Left colon (tissue), 2 donors: ENCODE data around the gene GFAP. TPM values are rescaled to one million over a fixed set of nuclear protein-coding genes. Genes with fewer than 3 reads are reported as not detected.

ENCODE experiments used
- ATAC-seq: fragments of 200-7000 bp; cut with Tn5 transposase; one replicate; pipeline ENCODE4 v1.9.1; 2020; ENCODE audit warnings: mild to moderate bottlenecking, moderate library complexity
- DNase-seq, 2 donors: peaks; one replicate each; pipeline ENCODE4 v3.0.0-alpha.2; 2020
- intact Hi-C, 2 donors: fragments of 100-400 bp; cut with DNase I in 1 of 2; cut with micrococcal nuclease in 1 of 2; formaldehyde crosslinking; loops; one replicate each; pipeline versions ENCODE4 v1.11.2 to v1.14.0; 2022; cut with DNase I, micrococcal nuclease
- total RNA-seq, 2 donors: library from RNA; stranded (reverse); fragmentation: NEBNext Ultra II Directional; extraction: Animal tissue kit (Norgen Biotek cat#: 25700); gene quantifications; one replicate each; pipeline ENCODE4 v1.2.1, GENCODE V29; 2021
- donor health status: DM: no; HTN: no; CAD: no.
- donor health status: DM: yes; HTN: yes; CAD: no.

The GFAP gene
- total RNA-seq, 2 donors from 2014 or later: 0.11 to 0.37 TPM

DNA sequence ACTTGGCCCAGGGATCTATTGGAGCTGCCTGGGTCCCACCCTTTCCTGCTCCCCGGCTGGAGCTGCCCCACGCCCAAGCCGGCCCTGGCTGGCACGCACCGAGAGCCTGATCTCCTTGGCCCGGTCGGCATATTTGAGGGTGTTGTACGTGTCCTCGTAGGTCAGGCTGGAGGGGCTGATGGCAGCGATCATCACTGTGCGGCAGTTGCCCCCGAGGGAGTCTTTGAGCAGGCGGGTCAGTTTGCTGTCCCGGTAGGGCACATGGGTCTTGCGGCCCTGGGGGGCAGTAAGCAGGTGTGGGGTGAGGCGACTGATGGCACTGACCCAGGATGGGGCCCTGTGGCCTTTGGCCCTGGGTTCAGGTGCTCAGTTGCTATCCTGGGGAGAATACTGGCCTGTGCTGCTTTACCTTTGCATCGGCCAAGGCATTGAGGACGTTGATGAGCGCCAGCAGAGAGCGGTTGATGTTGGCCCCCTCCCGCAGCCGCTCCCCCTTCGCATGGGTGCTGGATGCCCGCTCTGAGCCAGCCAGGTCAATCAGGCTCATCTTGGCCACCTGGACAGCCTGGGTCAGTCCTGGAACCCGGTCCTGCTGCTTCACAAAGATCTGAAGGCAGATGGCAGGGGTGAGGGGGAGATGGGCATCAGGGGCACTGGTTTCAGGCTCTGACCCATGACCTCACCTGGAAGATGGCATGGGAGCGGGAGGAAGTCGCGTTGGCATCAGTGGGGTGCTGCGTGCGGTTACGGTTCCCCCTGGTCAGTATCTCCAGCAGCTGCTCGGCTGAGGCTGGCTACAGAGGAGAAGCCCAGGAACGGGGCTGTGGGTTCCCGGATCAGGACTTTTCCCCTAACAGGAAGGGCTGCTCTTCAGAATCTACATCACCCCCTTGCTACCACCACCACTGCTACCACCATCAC lies 18.8 kb upstream of the GFAP start:
- peak in 1 of 2 donors; percentile 18 for DNase-seq
- ATAC-seq: no peak
- intact Hi-C loops: loop anchor here in 1 of 2 donors (10.0 kb wide), 1 partner anchor 61 kb away; no protein-coding TSS in a partner anchor

DNA sequence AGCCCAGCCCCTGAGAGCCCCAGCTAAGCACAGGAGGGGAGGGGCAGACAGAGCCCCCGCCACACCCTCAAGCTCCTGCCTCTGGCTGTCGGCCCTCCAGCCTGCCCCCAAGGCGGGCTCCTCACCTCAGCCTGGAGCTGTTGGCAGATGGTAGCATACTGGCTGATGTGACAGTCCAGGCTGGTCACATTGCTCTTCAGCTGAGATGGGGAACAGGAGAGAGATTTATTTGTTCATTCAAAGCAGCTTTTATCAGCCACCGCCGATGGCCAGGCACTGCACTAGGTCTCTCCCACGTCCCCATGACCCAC lies 17.4 kb upstream of the GFAP start:
- no peak for ATAC-seq
- DNase-seq: peak in 1 of 2 donors; percentile 8
- intact Hi-C loops: loop anchor here in 1 of 2 donors (10.0 kb wide), 1 partner anchor 62 kb away; no protein-coding TSS in a partner anchor

DNA sequence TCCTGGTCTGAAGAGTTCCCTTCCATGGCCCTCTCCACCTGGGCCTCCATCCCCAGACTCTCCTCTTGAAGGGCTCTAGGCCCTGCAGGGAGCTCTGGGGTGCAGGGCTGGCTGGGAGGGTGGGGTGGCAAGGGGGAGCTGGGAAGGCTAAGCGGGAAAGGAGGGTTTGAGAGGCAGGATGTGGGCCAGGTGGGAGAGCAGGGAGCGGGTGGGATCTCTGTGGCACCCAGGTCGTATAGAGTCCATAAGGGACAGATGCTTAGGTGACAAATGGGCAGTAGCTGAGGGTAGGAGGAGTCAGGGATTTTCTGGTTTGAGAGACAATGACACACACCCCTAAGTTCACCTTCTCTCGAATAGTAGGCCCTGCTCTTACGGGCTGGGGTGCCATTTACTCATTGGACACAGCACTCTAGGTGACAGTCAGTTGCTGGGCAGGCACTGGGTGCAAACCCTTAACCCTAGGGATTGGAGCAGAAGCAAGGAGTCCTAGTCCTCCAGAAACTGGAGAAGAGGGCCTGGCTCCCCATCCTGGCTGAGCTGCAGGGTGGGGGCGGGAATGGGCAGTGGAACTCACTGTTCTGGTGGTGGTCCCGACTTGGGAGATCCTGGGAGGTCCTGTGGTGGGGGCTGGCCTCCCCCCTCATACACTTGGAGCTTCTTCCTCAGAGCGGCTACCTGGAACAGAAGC lies 16.9 kb upstream of the GFAP start:
- intact Hi-C loops: loop anchor here in 1 of 2 donors (10.0 kb wide), 1 partner anchor 63 kb away; no protein-coding TSS in a partner anchor
- DNase-seq (peak in 1 of 2 donors; percentile 12), ATAC-seq (no peak)

- intact Hi-C loops: loop anchor here in 1 of 2 donors (10.0 kb wide), 1 partner anchor 63 kb away; no protein-coding TSS in a partner anchor
- DNase-seq (peak in 1 of 2 donors; percentile 15), ATAC-seq (no peak)
These were observed 16.1 kb upstream of the GFAP start for GRCh38 chr17:44931376-44931775.

DNA sequence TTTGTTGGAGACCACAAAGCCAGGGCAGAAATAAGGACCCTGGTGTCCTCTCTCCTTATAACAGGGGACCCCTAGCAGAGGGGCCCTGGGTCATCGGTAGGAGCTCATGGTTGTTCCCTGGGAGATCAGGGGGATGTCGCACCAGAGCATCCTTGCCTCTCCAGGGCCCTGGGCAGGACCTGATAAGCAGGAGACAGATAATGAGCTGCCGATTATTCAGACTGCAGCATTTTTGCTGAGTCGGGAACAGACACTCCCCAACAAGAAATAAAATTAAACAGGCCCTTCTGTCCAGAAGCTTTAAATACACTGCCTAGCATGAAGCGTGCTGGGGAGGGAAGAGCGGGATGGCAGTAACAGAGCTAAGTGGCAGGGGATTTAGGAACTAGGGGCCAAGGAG lies 15.4 kb upstream of the GFAP start:
- no peak for DNase-seq
- intact Hi-C loops: loop anchor here in 1 of 2 donors (10.0 kb wide), 1 partner anchor 64 kb away; no protein-coding TSS in a partner anchor

DNA sequence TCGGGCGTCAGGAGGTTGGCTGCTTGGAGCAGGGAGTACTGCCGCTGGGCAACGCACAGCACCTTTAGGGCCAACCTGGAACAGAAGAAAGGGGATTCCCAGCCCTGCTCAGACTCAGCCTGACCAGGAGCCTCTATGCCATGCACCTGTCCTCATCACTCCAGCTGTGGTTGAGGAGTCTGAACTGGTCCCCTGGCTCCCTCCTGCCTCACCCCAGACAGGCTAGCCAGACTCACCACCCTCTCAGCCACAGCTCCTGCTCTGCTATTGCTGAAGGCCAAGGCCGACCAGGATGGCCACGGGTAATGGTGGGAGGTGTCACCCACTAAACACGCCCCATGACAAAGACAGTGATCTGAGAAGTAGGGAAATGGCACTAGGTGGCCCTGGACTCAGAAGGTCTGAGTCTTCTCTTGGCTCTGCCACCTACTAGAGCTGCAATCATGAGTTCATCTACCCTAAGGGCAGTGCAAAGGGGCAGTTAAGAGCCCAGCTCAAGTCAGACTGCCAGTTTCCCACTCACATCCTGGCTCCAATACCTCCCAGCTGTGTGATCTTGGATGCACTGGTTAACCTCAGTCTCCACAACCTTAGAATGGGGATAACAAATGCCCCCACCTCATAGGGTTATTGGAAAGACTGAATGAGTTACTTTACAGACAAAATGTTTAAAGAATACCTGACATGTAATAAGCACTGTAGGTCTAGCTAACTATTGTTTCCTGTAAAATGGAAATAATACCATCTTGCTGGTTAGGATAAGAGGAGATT lies 13.8 kb upstream of the GFAP start:
- peak in 1 of 2 donors; percentile 12 for DNase-seq
- no peak for ATAC-seq
- intact Hi-C loops: loop anchor here in 1 of 2 donors (10.0 kb wide), 1 partner anchor 86 kb away; no protein-coding TSS in a partner anchor

More for the DNA sequence above, 15.4 kb upstream of the GFAP start:
- ATAC-seq: no peak

GRCh38 chr17:44928136-44928535 lies 12.8 kb upstream of the GFAP start:
- intact Hi-C loops: loop anchor here in 1 of 2 donors (10.0 kb wide), 1 partner anchor 87 kb away; no protein-coding TSS in a partner anchor
- no peak for ATAC-seq
- peak in 1 of 2 donors; percentile 12 for DNase-seq

DNA sequence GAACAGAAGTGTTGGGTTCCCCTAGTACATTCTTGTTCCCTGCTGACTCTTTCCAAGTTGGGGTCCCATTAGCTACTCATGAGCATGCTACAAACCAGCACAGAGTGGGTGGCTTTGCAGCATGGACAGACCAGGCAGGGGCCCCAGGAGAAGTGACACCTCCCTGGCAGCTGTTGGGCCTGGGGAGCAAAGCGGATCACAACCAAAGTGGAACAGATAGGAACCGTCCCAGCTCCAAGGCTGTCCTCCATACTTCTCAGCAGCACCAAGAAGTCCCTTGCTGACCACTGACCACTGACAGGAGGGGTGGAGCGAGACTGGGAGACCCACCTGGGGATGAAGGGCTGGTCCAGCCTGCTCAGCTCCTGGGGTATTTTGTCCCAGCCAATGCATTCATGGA lies 12.4 kb upstream of the GFAP start:
- DNase-seq (no peak), ATAC-seq (no peak)
- intact Hi-C loops: loop anchor here in 1 of 2 donors (10.0 kb wide), 1 partner anchor 87 kb away; no protein-coding TSS in a partner anchor

GRCh38 chr17:44926821-44927525 lies 11.7 kb upstream of the GFAP start:
- ATAC-seq (no peak), DNase-seq (peak in 1 of 2 donors; percentile 11)
- intact Hi-C loops: loop anchor here in 1 of 2 donors (10.0 kb wide), 1 partner anchor 88 kb away; no protein-coding TSS in a partner anchor

GRCh38 chr17:44925731-44926697 lies 10.7 kb upstream of the GFAP start:
- intact Hi-C loops: loop anchor here in 1 of 2 donors (10.0 kb wide), 1 partner anchor 89 kb away; no protein-coding TSS in a partner anchor
- DNase-seq (peak in 1 of 2 donors; percentile 15), ATAC-seq (no peak)

DNA sequence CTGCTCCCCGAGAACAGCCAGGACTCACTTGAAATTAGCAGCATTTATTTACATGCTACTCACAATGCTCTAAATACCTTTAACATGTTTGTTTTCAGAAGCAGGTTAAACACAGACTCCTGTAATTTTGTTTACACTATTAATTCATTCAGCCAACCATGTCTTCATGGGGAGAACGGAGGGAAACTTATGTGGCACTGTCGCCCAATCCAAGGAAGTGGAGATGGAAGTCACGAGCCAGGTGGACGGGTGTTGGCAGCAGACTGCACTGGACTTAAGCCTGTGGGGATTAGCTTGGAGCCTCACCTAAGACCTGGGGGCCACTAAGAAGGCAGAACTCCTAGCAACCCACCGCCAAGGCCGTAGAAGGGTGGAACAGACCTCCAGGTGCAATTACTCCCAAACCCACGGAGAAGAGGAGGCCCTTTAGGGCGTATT lies 8.8 kb upstream of the GFAP start:
- intact Hi-C loops: loop anchor here in 1 of 2 donors (10.0 kb wide), 1 partner anchor 91 kb away; no protein-coding TSS in a partner anchor
- no peak for ATAC-seq

GRCh38 chr17:44922746-44923470 lies 7.6 kb upstream of the GFAP start:
- intact Hi-C loops: loop anchor here in 1 of 2 donors (10.0 kb wide), 1 partner anchor 92 kb away; no protein-coding TSS in a partner anchor
- DNase-seq: peak in 1 of 2 donors; percentile 18
- ATAC-seq: no peak

More for the DNA sequence above, 8.8 kb upstream of the GFAP start:
- peak in 1 of 2 donors; percentile 10 for DNase-seq

DNA sequence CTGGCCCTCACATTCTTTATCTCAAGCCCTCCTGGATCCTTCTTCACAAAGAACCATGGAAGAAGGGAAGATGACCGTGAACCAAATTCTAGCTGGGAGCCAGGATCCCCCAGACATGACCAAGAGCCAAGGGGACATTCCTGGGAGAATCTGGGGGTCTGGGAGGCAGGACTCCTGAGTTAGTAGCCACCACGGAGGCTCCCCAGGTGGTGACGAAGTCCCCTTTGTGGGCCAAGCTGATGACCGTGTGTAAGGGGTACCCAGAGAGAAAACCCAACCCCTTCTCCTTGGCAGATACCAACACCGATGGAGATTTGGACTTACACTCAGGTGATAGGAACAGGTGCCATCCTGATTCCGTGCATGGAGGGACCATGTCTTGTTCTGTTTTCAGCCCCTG lies 6.8 kb upstream of the GFAP start:
- intact Hi-C loops: loop anchor here in 1 of 2 donors (10.0 kb wide), 1 partner anchor 93 kb away; no protein-coding TSS in a partner anchor
- ATAC-seq: no peak

DNA sequence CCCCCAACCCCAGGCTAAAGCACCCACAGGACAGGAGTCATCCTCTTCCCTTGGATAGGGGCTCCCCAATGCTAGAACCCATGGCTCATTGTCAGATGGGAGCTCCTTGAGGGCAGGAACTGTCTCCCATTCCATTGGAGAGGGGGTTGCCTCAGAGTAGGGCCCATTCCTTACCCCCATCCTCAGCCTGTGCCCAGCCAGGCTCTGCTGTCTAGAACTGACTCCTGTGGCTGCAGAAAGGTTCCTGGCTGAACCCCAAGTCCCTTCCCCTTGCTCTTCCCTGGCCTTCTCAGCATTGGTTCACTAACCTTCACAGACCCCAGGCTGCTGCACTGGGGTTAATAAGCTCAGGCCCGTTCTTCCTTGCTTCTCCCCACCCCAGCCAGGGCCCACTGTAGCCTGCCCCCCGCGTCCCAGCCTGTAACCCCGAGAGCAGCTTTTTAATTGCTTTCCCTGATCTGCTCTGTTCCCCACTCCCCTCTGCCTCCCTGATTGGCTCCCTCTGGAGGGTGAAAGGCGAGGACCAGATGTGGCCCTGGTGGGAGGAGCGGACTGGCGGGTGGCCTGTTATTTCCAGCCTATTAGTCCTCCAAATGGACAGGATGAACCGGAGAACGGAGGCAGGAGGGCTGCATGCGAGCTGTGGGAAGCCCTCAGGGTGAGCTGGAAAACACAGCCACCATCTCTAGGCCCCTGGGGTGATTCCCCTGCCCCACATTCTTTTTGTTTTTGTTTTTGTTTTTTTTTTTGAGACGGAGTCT lies 6.0 kb upstream of the GFAP start:
- ATAC-seq (no peak), DNase-seq (peak in 1 of 2 donors; percentile 9)
- intact Hi-C loops: loop anchor here (2.0 to 10.0 kb wide), 2 partner anchors 93 to 101 kb away; no protein-coding TSS in a partner anchor

More for the DNA sequence above, 6.8 kb upstream of the GFAP start:
- DNase-seq: no peak

DNA sequence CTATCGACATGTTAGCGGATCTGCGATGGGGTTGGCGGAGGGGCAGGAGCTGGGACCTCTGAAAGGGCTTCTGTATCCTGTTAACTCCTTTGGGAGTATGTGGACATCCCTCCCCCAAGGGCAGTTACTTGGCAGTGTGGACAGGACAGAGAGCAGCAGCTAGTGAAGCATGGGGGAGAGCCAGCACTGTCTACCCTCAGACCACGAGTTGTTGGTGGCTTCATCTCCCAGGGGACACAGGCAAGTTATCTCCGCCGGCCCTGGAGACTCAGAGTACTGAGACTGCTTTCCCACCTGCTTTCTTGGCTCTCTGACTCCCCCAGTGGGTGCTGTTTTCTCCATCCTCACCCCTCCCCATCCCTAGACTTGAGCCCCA lies 5.3 kb upstream of the GFAP start:
- no peak for ATAC-seq
- intact Hi-C loops: loop anchor here (2.0 to 10.0 kb wide), 2 partner anchors 94 to 102 kb away; no protein-coding TSS in a partner anchor
- DNase-seq: peak in 1 of 2 donors; percentile 20
